HFFc6 (cell line): ENCODE measurements around the gene C14orf119. TPM values are rescaled to one million over a fixed set of nuclear protein-coding genes. Genes with fewer than 3 reads are reported as not detected.

Experiments
- DNase-seq: peaks from one replicate; pipeline ENCODE4 v3.0.0-alpha.2; 2018
- H3K27ac Mint-ChIP-seq: 2 replicates; pipeline ENCODE4 v1.8.0; 2020; ENCODE audit warnings: mild to moderate bottlenecking, mixed read lengths
- H3K27me3 Mint-ChIP-seq: 2 replicates; pipeline ENCODE4 v1.8.0; 2021; ENCODE audit warnings: mild to moderate bottlenecking, moderate library complexity, mixed read lengths; ENCODE audit not compliant: insufficient read depth
- H3K36me3 Mint-ChIP-seq: 2 replicates; pipeline ENCODE4 v1.8.0; 2021; ENCODE audit warnings: low read depth, mixed read lengths
- H3K4me1 Mint-ChIP-seq: 2 replicates; pipeline ENCODE4 v1.8.0; 2020; ENCODE audit warnings: low read depth, mixed read lengths
- H3K4me3 Mint-ChIP-seq: 2 replicates; pipeline ENCODE4 v1.8.0; 2020; ENCODE audit warnings: mild to moderate bottlenecking, moderate library complexity, mixed read lengths
- H3K9me3 Mint-ChIP-seq: 2 replicates; pipeline ENCODE4 v1.8.0; 2020; ENCODE audit warnings: mild to moderate bottlenecking, mixed read lengths
- total RNA-seq, 6 experiments: library from RNA; stranded (reverse); fragmentation: NEBNext Ultra II Directional; extraction: Animal tissue kit (Norgen Biotek cat#: 25700); gene quantifications; 2 replicates in 1 of 6; 3 replicates in 5 of 6; pipeline ENCODE4 v1.2.3, GENCODE V29; 2021
- TF ChIP-seq, protein P1 (sequence below): fragments of 200-600 bp; sonication (generic); IDR thresholded peaks from 2 replicates; pipeline ENCODE4 v1.5.0; 2021; ENCODE audit warnings: antibody characterized with exemption, mild to moderate bottlenecking

The C14orf119 gene
- total RNA-seq, 6 experiments from 2014 or later, result 85.0 to 117 (median 103) TPM

DNA sequence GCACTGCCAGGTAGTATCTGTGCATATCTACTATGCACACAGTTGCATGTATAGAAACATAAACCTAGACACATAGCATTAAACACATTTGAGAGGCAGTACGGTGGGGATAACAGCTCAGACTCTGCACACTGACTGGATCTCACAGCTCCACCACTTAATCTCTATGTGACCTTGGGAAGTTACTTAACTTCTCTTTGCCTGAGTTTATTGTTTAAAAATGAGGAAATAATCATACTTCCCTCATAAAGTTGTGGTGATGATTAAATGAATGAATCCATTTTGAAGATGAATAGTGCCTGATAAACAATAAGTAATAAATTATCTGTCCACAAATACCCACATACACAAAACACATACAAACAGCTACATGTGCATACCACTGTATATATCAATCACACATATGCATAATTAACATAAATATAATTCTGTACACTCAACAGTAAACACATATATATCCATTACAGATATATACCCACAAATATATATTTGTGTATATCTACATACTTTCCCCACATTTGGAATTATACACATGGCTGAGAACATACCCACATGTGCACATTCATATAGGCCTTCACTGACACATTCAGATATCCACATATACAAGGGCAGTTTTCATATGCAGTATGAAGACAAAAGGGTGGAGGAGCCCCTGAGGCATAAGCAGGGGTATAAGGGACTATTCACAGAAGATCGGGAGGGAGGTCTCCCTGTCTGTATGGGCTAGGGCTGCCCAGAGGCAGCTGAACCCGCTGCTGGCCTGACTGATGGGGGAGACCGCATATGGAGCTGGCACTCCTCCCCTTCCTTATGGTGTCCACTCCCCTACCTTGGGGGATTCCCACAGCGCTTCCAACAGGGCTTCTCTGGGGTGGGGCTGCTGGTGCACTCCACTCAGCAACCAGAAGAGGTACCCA lies 43.9 kb upstream of the C14orf119 start:
- Mint-ChIP-seq H3K27me3 (peaks cover 3% of the 10 kb centered on the region), H3K4me1 (peaks cover 10% of the 10 kb centered on the region), H3K9me3 (no peaks in the 10 kb centered on the region), H3K4me3 (no peak overlapping the region), H3K36me3 (peaks cover 5% of the 10 kb centered on the region; the same call in 1 of the 2 replicates), H3K27ac (no peak overlapping the region)
- no peak for DNase-seq
- TF ChIP-seq, protein P1, sequence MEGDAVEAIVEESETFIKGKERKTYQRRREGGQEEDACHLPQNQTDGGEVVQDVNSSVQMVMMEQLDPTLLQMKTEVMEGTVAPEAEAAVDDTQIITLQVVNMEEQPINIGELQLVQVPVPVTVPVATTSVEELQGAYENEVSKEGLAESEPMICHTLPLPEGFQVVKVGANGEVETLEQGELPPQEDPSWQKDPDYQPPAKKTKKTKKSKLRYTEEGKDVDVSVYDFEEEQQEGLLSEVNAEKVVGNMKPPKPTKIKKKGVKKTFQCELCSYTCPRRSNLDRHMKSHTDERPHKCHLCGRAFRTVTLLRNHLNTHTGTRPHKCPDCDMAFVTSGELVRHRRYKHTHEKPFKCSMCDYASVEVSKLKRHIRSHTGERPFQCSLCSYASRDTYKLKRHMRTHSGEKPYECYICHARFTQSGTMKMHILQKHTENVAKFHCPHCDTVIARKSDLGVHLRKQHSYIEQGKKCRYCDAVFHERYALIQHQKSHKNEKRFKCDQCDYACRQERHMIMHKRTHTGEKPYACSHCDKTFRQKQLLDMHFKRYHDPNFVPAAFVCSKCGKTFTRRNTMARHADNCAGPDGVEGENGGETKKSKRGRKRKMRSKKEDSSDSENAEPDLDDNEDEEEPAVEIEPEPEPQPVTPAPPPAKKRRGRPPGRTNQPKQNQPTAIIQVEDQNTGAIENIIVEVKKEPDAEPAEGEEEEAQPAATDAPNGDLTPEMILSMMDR, result no peak

DNA sequence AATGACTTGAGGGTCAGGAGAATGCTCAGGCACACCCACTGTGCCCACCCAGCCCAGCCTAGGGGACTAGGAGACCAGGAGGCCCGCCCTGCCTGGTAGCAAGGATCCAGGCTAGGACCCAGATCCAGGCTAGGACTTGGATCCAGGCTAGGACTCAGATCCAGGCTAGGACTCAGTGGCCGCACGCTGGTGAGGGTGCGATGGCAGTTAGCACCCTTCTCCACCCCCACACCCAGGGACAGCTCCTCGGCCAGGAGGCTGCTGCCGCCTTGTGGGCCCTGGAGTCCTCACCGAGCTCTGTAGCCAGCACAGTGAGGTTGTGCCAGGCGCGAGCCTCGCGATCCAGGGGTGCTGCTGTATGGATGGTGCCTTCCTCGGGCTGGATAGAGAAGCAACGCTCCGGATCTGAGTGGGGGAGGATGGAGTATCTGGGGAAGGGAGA lies 43.1 kb upstream of the C14orf119 start:
- peaks cover 5% of the 10 kb centered on the region; the same call in 1 of the 2 replicates for H3K36me3 Mint-ChIP-seq
- H3K4me1 Mint-ChIP-seq, result peaks cover 18% of the 10 kb centered on the region
- H3K27ac Mint-ChIP-seq, result no peak overlapping the region
- H3K4me3 Mint-ChIP-seq, result no peak overlapping the region
- peaks cover 5% of the 10 kb centered on the region for H3K27me3 Mint-ChIP-seq
- DNase-seq, result no peak
- no peaks in the 10 kb centered on the region for H3K9me3 Mint-ChIP-seq
- TF ChIP-seq, protein P1, result no peak

DNA sequence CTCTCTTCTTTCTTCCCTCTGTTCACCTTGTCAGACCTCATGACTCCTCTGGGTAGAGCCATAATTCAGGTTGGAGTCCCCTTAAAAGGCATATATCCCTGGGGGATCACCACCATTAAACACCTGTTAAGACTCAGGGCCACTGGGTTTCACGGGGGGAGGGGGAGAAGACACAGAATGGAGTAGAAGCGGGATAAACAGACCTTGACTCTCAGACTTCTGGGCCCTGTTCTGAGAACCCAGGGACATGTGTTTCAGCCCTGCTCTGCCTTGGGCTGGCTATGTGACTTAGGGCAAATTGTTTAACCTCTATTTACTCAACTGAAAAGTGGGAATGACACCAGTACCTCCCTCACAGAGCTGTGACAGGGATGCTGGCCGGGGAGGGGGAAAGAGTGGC lies 42.6 kb upstream of the C14orf119 start:
- TF ChIP-seq, protein P1, result no peak
- Mint-ChIP-seq H3K4me3 (no peak overlapping the region), H3K36me3 (peaks cover under 1% of the 10 kb centered on the region; the same call in 1 of the 2 replicates), H3K27me3 (peaks cover 5% of the 10 kb centered on the region), H3K27ac (no peak overlapping the region), H3K9me3 (no peaks in the 10 kb centered on the region), H3K4me1 (peaks cover 18% of the 10 kb centered on the region)
- DNase-seq, result no peak

DNA sequence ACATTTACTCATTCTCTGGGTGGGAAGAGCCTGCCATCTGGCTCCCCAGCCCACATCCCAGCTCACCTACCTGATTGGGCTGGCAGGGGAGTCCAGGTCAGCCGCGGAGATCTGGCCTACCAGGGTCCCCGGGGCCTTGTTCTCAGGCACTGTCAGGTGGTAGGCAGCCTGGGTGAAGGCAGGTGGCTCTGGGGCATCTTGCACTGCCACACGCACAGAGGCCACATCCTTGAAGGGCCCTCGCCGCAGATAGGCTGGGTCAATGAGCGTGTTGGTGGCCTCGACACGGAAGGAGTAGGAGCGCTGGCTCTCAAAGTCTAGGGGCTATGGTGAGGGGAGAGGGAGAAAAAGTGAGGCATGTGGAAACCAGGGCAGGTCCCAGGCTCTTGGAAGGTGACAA lies 41.9 kb upstream of the C14orf119 start:
- no peak for DNase-seq
- TF ChIP-seq, protein P1, result no peak
- H3K27me3 Mint-ChIP-seq, result peaks cover 5% of the 10 kb centered on the region
- no peak overlapping the region for H3K4me3 Mint-ChIP-seq
- H3K36me3 Mint-ChIP-seq, result no peaks in the 10 kb centered on the region
- H3K27ac Mint-ChIP-seq, result no peak overlapping the region
- no peaks in the 10 kb centered on the region for H3K9me3 Mint-ChIP-seq
- H3K4me1 Mint-ChIP-seq, result peaks cover 24% of the 10 kb centered on the region

DNA sequence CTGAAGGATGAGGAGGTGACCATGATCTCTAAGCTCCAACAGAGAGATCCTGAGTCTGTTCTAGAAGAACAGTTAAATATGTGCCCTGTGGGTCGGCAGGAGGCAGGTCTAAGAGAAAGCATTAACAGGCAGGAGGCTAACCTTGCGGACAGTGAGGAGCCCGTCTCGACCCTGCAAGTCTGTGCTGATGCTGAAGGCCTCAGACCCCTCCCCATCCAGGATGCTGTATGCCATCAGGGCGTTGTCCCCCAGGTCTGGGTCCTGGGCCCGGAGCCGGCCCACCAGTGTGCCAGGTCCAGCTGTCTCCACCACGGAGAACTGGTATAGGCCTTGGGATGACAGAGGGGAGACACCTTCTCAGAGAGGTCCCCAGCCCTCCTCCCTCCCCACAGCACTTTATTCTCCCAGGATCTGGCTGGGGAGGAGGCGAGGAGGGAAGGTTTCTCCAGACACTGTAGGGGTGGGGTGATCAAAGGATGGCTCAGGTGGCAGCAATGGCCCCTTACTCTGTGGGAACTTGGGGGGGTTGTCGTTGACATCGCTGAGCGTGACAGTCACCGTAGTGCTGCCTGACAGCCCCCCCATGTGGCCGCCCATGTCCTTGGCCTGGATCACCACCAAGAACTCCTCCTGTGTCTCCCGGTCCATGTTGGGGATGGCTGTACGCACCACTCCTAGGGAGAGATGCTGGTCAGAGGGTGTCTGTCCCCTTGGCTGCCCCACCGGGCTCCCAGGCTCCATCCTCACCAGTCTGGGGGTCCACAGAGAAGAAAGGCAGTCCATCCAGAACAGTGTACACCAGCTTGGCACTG lies 41.1 kb upstream of the C14orf119 start:
- H3K4me1 Mint-ChIP-seq, result peaks cover 32% of the 10 kb centered on the region
- H3K9me3 Mint-ChIP-seq, result no peaks in the 10 kb centered on the region
- DNase-seq, result no peak
- TF ChIP-seq, protein P1, result peak; percentile 53; the same call in 1 of the 2 replicates
- no peaks in the 10 kb centered on the region; the same call in 1 of the 2 replicates for H3K36me3 Mint-ChIP-seq
- H3K4me3 Mint-ChIP-seq, result no peak overlapping the region
- no peak overlapping the region for H3K27ac Mint-ChIP-seq
- peaks cover 5% of the 10 kb centered on the region for H3K27me3 Mint-ChIP-seq
